ENCODE results near the gene RASGRP2.

RASGRP2 gene

GRCh38 chr11:64776875-64777274 lies 32.9 kb upstream of the RASGRP2 start:
- H2AFZ ChIP-seq (ENCODE audit: low read length): no peak overlapping the region
- peaks cover 27% of the 10 kb centered on the region for H3K79me2 ChIP-seq (ENCODE audit: insufficient read depth, low read length)
- no peak overlapping the region for H3K27ac ChIP-seq (ENCODE audit: low read depth, low read length, poor library complexity, severe bottlenecking)
- TF ChIP-seq EZH2 (IDR thresholded peaks at IDR 0.05; ENCODE audit: borderline replicate concordance, low read length) (no peak), CTCF (IDR thresholded peaks at IDR 0.05; ENCODE audit: low read length) (no peak)
- H3K27me3 ChIP-seq (ENCODE audit: insufficient read depth, low read length): no peaks in the 10 kb centered on the region
- no peaks in the 10 kb centered on the region for H3K9me3 ChIP-seq (ENCODE audit: low read length)
- peak overlapping the region; percentile 99 for H3K4me3 ChIP-seq (ENCODE audit: low read depth, low read length, poor library complexity, severe bottlenecking)
- peaks cover 57% of the 10 kb centered on the region for H3K36me3 ChIP-seq (ENCODE audit: insufficient read depth, low read length)
- peaks cover 5% of the 10 kb centered on the region; the same call in 1 of the 2 replicates for H3F3A ChIP-seq (ENCODE audit: insufficient read depth, low read length)
- peak overlapping the region; percentile 90 for H3K9ac ChIP-seq (ENCODE audit: low read length)
- peaks cover 13% of the 10 kb centered on the region for H4K20me1 ChIP-seq (ENCODE audit: insufficient read depth, low read length)
- no peaks in the 10 kb centered on the region for H3K9me2 ChIP-seq (ENCODE audit: low read depth, low read length)
- H3K4me1 ChIP-seq (ENCODE audit: insufficient read depth, low read length, severe bottlenecking): peaks cover 67% of the 10 kb centered on the region
- peak overlapping the region; percentile 87 for H3K4me2 ChIP-seq (ENCODE audit: low read length)

- H3F3A ChIP-seq (ENCODE audit: insufficient read depth, low read length): peaks cover 6% of the 10 kb centered on the region; the same call in 1 of the 2 replicates
- no peak overlapping the region for H3K27ac ChIP-seq (ENCODE audit: low read depth, low read length, poor library complexity, severe bottlenecking)
- peak overlapping the region; percentile 87 for H3K4me2 ChIP-seq (ENCODE audit: low read length)
- peaks cover 69% of the 10 kb centered on the region for H3K4me1 ChIP-seq (ENCODE audit: insufficient read depth, low read length, severe bottlenecking)
- H3K27me3 ChIP-seq (ENCODE audit: insufficient read depth, low read length): no peaks in the 10 kb centered on the region
- no peak overlapping the region for H2AFZ ChIP-seq (ENCODE audit: low read length)
- H3K4me3 ChIP-seq (ENCODE audit: low read depth, low read length, poor library complexity, severe bottlenecking): peak overlapping the region; percentile 99
- H3K36me3 ChIP-seq (ENCODE audit: insufficient read depth, low read length): peaks cover 61% of the 10 kb centered on the region
- peak overlapping the region; percentile 90 for H3K9ac ChIP-seq (ENCODE audit: low read length)
- H3K79me2 ChIP-seq (ENCODE audit: insufficient read depth, low read length): peaks cover 27% of the 10 kb centered on the region
- H3K9me2 ChIP-seq (ENCODE audit: low read depth, low read length): no peaks in the 10 kb centered on the region
- peaks cover 13% of the 10 kb centered on the region for H4K20me1 ChIP-seq (ENCODE audit: insufficient read depth, low read length)
- H3K9me3 ChIP-seq (ENCODE audit: low read length): no peaks in the 10 kb centered on the region
- TF ChIP-seq EZH2 (IDR thresholded peaks at IDR 0.05; ENCODE audit: borderline replicate concordance, low read length): no peak
- no peak for TF ChIP-seq CTCF (IDR thresholded peaks at IDR 0.05; ENCODE audit: low read length)
Measured at GRCh38 chr11:64776425-64776824, 32.5 kb upstream of the RASGRP2 start.

GRCh38 chr11:64774144-64774543 lies 30.2 kb upstream of the RASGRP2 start:
- peaks cover 84% of the 10 kb centered on the region for H3K36me3 ChIP-seq (ENCODE audit: insufficient read depth, low read length)
- no peak overlapping the region for H3K9ac ChIP-seq (ENCODE audit: low read length)
- H3K9me2 ChIP-seq (ENCODE audit: low read depth, low read length): no peaks in the 10 kb centered on the region
- H3K4me2 ChIP-seq (ENCODE audit: low read length): no peak overlapping the region
- TF ChIP-seq CTCF (IDR thresholded peaks at IDR 0.05; ENCODE audit: low read length): no peak
- TF ChIP-seq EZH2 (IDR thresholded peaks at IDR 0.05; ENCODE audit: borderline replicate concordance, low read length): no peak
- peaks cover 27% of the 10 kb centered on the region for H3K79me2 ChIP-seq (ENCODE audit: insufficient read depth, low read length)
- no peak overlapping the region for H3K4me3 ChIP-seq (ENCODE audit: low read depth, low read length, poor library complexity, severe bottlenecking)
- H3K9me3 ChIP-seq (ENCODE audit: low read length): no peaks in the 10 kb centered on the region
- peaks cover 58% of the 10 kb centered on the region for H3K4me1 ChIP-seq (ENCODE audit: insufficient read depth, low read length, severe bottlenecking)
- no peaks in the 10 kb centered on the region for H3K27me3 ChIP-seq (ENCODE audit: insufficient read depth, low read length)
- H3F3A ChIP-seq (ENCODE audit: insufficient read depth, low read length): peaks cover 16% of the 10 kb centered on the region
- no peak overlapping the region for H2AFZ ChIP-seq (ENCODE audit: low read length)
- H4K20me1 ChIP-seq (ENCODE audit: insufficient read depth, low read length): peaks cover 13% of the 10 kb centered on the region
- H3K27ac ChIP-seq (ENCODE audit: low read depth, low read length, poor library complexity, severe bottlenecking): no peak overlapping the region

Data from OCI-LY1 (cell line).